GM19238 (cell line): ENCODE results near the gene GPR31.
"Not testable (repeated sequence)": the region's sequence is repeated elsewhere in the genome, so short reads cannot be mapped to it uniquely, and the experiment has no call there.

ENCODE experiments used
- DNase-seq: peaks from one replicate; pipeline ENCODE4 v3.0.0; 2011; ENCODE audit warnings: low spot score; ENCODE audit not compliant: insufficient read length

GPR31 gene

DNA sequence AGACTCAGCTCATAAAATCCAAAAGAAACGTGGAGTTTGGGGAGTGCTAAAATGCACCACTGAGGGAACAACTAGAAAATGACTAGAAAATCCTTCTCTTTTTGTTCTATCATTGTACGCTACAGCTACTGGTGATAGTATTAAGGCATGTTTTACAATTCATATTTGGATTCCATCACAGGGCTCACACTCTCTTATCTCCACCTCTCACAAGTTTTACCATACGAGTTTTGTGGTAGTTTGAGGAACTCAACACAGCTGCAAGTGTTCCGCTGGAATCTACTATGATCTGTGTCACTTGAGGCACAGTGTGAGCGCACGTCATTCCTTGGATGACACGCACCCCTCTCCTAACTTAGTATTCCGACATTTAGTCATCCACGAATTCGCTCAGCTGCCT, 9.9 kb upstream of the GPR31 start:
- not testable (repeated sequence) for DNase-seq

DNA sequence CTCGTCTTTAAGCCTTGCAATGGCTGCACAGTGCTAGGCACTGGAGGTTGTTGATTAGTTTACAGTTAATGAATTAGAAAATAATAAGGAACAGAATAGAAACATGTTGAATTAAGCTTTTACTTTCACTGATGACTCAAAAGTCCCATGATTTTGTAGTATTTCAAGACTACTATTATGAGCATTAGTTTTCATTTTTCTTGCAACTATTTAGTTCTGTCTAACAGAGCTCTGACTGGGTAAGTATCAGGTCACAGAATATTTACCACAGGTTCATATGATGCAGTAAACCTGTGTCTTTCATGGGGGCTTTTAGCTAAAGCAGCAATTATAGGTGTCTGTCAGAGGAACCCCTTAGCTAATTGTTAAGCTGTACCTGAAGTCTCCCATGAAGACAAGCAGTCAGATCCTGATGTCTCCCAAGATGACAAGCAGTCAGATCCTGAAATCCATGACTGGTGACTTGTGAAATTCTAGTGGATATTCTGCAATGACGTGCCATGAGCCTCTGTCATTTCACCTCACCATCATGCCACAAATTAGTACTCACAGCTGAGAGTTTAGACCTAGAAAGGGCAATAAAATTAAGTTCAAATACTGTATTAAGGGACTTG, 8.2 kb upstream of the GPR31 start:
- DNase-seq = no peak

DNA sequence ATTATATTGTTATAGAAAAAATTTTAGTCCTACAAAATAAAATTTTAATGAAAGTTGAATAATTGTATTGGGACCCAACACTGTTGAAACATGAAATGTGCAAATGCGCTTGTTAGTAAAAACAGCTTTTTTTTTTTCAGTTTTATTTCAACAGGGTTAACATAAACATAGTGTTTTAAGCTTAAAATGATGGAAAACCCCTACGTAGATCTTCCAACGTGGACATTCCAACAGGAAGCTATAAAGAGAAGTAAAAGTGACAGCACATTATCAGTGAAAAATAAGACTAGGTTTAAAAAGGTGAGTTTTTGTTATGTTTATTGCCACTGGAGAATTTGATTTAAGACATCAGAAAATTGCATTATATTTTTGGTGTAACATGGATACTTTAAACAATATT, 6.5 kb upstream of the GPR31 start:
- DNase-seq = no peak

DNA sequence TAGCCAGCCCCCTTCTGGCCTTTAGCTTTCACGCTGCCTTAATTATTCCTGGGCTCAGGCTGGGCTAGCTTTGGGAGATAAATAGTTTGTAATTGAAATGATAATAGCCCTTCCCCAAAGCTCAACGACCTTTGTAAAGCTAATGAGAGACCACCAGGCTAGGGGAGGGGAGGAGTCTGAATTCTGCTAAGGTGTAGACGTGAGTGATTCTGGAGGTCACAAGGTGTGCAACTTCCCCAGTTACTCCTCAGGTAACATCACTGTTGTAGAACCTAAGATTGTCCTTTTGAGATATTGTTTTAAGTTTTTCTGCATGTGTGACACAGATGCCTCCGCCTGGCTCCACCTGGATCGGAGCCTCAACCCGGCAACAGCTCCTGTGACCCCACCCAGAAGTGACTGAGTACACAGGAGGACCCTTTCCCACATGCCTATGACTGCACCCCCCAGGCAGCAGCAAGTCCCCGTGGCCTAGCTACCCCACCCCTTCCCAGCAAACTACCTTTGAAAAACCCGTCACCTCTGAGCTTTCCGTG, 5.8 kb upstream of the GPR31 start:
- DNase-seq = no peak

DNA sequence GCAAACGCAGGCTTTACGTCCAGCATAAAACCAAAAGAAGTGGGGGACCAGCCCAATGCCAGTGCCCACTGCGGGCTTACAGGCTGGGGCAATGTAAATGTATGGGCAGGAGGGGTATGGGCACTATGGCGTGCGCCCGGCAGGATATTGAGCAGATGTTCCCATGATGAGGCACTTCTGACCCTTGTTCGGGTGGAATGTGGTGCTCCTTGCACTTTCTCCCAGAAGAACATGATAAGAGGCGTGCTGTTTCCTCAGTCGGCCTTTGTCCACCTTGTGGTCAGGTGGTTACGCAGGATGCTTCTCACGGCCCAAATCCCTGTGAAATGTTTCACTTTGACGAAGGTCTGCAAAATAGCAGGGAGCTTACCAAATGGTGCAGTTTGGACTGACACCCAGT, 4.8 kb upstream of the GPR31 start:
- no peak for DNase-seq

DNA sequence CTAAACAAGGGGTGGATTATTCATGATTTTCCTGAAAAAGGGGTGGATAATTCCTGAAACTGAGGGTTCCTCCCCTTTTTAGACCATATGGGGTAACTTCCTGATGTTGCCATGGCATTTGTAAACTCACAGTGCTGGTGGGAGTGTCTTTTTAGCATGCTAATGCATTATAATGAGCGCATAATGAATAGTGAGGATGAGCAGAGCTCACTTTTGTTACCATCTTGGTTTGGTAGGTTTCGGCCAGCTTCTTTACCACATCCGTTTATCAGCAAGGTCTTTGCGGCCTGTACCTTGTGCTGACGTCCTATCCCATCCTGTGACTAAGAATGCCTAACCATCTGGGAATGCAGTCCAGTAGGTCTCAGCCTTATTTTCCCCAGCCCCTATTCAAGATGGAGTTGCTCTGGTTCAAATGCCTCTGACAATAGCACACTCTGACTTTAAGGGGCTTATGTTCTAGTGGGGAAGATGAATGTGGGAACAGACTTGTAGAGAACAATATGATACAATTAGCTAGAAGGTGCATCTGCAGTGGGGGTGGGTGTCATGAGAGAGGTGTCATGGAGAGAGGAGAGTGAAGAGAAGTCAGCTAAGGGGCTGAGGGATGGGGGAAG, 4.2 kb upstream of the GPR31 start:
- no peak for DNase-seq

DNA sequence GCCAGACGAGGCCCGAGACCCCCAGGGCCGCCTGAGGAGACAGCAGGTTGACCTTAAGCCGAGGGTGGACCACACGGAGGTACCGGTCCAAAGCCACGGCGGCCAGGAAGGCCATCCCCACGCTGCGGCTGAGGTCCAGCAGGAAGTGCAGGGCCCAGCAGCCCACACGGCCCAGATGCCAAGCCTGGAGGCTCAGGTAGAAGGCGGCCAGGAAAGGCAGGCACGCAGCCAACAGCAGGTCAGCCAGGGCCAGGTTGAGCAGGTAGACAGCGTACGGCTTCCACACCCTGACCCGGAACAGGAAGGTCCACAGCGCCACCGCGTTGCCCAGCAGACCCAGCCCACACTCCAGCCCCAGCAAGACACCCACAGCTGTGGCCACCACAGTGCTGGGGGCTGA, 366 bp downstream of the GPR31 start:
- no peak for DNase-seq

DNA sequence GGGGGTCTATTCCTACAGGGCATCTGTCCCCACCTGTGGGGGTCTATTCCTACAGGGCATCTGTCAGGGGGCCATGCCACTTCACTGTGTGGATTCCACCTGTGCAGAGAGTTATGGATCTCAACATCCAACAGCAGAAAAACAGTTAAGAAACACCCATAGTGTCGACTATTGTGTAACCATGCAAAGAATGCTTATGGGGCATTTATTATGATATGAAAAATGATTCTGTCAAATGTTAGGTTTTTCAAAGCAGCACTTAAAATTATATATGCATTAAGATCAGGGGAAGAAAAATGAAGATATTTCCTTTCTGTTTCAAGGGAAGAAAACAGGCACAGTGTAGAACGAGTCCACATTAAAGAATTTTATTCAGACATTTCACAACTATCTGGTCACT, 2.9 kb downstream of the GPR31 start:
- no peak for DNase-seq

DNA sequence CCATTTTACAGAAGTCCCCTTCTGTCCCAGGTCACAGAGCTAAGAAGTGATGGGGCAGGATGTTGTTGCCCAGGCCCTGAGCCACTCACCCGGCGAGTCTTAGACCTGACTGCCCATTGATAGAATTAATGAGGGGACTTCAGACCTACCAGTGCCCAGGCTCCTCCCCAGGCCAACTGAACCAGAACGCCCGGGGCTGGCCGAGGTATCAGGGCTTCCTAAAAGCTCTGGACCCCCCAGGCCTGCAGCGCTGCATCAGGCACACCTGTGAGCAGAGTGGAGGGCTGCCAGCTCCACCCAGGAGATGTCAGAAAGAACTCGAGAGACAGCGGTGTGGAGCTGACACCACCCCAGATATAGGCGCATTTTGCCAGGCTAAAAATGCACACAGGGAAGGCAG, 3.5 kb downstream of the GPR31 start:
- DNase-seq = no peak

DNA sequence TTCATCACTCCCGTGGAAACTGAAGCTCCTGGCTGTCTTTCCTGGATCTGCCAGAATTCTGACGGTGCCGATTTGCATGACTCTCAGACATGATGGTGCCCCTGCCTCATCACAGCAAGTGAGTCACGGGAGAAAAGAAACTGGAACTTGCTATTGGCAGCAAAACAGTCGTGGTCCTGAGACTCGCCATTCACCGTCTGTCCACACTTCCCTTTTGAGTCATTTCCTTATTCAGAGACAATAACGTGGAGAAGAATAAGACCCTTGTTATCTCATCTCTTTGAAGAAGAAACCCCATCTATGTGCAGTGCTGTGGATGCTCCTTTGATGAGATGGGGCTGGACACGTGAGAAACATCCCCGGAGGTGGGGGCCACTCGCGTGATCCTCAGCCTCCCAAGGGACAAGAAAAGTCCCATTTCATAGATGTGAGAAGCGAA, 4.2 kb downstream of the GPR31 start:
- peak; percentile 57 for DNase-seq

DNA sequence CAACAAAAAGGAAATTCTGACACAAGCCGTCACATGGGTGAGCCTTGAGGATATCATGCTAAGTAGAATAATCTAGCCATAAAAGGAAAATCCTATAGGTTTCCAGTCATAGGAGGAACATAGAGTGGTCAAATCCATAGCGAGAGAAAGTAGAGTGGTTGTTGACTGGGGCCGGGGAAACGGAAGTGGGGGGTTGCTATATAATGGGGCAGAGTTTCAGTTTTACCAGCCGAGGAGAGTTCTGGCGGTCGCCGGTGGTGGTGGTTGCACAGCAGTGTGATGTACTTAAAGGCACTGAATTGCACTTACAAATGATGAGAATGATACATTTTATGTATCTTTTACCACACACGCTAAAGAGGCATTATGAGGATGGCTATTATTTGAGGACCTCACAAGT, 4.9 kb downstream of the GPR31 start:
- DNase-seq = no peak

DNA sequence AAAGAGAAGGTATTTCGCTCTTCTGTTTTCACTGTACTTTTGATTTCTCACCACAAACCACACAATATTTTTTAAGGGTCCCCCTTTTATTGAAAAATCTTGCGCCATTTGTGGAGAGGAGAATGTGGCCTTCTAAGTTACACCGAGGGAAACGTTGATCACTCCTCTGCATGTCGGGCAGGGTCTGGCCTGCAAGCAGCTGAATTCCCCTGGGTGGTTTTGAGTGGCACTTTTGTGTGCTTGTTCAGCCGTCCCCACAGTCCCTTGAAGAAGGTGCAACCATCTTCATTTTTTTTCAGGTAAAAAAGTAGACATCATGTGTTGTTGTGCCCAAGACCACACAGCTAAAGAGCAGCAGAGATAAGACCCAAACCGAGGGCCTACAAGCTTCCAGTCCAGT, 6.1 kb downstream of the GPR31 start:
- no peak for DNase-seq

DNA sequence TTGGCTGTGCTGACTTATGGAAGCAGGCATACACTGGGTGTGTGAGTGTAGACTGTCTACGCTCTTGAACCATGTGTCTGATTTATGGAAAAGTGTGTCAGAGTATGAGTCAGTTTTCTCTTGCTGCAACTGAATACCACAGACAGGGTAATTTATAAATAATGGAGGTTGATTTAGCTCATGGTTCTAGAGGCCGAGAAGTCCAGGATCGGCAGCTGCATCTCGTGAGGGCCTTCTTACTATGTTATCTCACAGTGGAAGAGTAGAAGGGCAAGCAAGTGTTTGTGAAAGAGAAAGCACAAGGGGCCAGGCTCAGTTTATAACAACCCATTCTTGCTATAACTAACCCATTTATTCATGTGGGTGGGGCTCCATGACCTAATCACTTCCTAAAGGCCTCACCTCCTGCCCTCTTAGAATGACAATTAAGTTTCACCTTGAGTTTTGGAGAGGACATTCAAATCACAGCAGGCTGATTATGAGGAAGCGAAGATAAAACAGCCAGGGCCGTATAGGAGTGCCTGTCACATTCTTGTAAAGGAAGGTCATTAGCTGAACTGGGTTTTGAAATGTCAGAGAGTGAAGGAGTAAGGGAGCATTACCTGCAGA, 6.7 kb downstream of the GPR31 start:
- no peak for DNase-seq

DNA sequence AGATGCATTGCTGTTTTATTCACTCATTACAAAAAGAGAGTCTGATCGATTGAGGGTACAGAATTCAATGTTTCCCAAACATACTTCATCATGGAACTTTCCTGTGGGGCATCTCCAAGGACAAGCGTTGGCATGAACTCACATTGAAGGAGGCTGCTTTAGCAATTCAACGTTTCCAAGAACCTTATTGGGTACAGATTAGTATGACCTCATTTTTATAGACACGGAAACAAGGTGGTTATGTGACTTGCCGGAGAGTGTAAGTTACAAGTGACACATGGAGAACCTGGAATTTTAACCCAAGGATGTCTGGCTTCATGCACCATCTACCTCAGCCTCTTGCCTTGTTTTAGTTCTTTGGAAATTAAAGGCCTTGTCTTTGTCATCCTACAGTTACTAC, 8.8 kb downstream of the GPR31 start:
- DNase-seq = no peak

DNA sequence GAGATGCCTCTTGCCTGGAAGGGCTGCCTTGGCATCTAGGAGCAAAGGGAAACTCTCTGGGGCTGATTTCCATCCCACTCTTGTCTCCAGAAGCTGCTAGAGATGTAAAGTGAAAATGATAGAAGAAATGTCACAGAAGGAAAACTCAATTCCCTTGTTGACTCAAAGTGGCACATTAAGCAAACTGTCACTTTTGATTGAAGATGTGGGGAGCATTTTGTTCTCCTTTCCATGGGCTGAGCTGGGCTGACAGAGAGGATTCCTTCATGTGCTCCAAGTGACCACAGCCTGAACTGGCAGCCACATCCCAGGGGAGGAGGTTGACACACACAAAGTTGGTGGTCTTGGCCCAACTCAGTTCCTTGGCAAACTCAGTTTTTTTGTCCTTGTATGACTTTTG, 9.8 kb downstream of the GPR31 start:
- no peak for DNase-seq

DNA sequence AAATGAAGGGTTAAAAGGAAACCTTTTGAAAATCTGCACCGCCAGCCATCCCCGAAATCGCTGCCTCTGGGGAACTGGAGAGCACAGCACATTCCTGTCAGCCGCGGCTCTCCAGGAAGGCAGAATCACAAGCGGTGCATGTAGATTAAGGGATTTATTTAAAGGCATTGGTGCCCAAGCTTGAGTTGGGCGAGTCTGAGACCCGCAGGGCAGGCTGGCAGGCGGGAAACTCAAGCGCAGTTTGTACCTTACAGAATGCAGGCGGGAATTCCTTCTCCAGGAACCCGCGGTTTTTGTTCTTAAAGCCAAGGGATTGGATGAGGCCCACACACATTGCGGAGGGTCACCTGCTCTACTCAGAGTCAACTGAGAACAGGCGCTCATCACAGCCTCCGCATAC, 10.8 kb downstream of the GPR31 start:
- DNase-seq = no peak

DNA sequence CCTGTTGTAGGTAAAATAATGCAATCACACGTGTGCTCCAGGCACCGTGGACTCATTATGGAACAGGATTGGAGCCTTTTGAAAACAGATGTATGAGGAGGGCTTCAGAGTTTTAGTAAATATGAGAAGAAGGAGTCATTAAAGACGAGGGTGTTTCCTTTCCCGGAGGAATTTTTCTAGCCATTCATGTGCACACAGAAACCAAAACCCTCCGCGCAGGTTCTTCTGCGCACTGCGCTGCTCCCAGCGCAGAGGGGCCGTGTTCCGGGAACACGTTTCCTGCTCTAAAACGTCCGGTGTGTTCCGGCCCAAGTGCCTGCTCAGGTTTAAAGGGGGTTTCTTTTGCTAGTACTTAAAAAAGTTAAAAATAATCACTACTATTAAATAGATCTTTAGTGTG, 11.6 kb downstream of the GPR31 start:
- DNase-seq = no peak

DNA sequence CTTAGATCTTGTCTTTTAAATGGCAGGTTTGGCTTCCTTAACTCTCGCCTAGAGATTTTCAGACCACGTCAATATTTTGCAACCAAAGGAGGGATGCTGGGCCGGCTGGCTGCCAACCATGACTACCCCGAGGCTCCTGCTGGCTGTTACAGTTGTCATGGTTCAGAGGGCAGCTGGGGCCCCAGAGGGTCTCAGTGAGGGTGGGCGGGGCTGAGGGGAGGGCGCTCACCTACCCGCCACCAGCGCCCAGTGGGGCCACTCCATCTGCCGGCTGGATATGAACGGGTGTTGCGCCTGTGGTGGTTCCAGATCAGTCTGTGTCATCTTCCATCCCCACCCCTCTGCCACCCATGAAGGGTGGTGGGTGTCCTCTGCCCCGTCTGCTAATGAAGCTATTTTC, 12.3 kb downstream of the GPR31 start:
- no peak for DNase-seq

DNA sequence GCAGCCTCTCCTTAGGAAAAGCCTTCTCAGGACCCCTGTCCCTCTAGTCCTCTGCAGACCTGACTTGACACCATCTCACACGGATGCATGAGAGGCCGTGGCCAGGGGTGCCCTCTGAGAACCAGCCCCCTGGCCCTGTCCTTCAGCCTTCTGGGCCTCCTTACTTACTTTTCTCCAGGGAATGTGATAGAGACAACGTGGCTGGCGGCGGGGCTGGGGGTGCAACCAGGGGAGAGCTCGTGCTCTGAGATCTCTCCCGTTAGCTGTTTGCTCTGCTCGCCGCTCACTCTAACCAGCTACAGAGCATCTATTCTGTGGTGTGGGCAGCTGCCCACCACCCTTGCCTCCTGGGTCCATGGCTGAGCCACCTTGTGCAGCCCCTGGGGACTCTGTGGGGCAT, 14.7 kb downstream of the GPR31 start:
- DNase-seq = no peak

DNA sequence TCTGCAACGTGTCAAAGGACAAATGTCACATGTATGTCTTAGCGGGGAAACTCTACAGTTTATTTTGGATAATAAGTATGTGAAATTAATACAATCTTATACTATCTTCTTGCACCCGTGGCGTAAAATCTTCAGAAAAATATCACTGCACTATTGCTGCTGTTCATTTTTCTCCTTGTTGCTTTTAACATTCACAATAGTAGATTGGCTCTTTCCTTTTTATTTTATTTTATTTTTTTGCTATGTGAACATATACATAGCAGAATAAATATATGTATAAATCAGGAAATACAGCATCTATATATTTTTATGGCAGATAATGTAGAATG, 15.4 kb downstream of the GPR31 start:
- DNase-seq = no peak

DNA sequence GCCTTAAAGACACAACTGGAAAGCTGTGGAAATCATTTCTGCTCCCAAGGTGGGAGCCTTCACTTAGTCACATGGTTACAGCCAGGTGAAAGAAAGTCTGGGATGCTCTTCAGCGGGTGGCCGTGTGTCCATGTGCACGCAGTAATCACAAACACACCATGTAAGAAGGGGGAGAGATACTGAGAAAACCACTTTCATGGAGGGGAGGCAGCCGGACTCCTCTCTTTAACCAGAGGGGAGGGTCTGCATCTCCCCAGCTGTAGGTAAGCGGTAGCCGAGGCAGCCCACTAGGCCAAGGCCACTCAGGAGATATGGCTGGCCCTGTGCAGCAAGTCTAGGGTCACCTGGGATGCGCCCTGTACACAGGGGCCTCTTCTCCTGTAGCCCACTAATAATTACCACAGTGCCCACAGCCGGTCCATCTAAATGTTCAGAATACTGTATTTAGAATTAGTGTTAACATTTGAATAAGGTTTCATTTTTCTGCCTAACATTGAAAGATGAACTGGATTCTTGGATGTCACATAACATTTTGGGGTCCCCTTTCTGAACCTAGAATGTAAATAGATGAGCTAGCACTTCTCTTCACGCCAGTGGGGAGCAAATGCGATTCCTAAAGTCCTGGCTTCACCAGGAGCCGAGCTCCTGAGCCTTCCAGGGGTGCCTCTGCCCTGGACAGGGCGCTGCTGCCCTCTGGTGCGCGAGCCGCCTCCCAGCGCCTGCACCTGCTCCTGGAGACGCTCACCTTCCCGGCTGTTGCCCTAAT, 15.9 kb downstream of the GPR31 start:
- DNase-seq = peak; percentile 73
